Upper lobe of right lung (tissue), 1 donor: ENCODE results near the gene PPM1H. TPM values are rescaled to one million over a fixed set of nuclear protein-coding genes. Genes with fewer than 3 reads are reported as not detected.
"Not testable (repeated sequence)": the region's sequence is repeated elsewhere in the genome, so short reads cannot be mapped to it uniquely, and the experiment has no call there.

ENCODE experiments used
- ATAC-seq: fragments of 200-7000 bp; cut with Tn5 transposase; one replicate; pipeline ENCODE4 v1.9.1; 2020; ENCODE audit warnings: mild to moderate bottlenecking, moderate library complexity
- DNase-seq: peaks from one replicate; pipeline ENCODE4 v3.0.0-alpha.2; 2020
- H3K27ac ChIP-seq: fragments of 200-600 bp; one replicate; pipeline ENCODE4 v1.8.0; 2022
- H3K27me3 ChIP-seq: fragments of 200-600 bp; one replicate; pipeline ENCODE4 v1.8.0; 2022; ENCODE audit warnings: mild to moderate bottlenecking
- H3K36me3 ChIP-seq: fragments of 200-600 bp; one replicate; pipeline ENCODE4 v1.8.0; 2022
- H3K4me1 ChIP-seq: fragments of 200-600 bp; one replicate; pipeline ENCODE4 v1.8.0; 2022
- H3K4me3 ChIP-seq: fragments of 200-600 bp; one replicate; pipeline ENCODE4 v1.8.0; 2022; ENCODE audit warnings: mild to moderate bottlenecking
- H3K9me3 ChIP-seq: fragments of 200-600 bp; one replicate; pipeline ENCODE4 v1.8.0; 2022
- CTCF ChIP-seq: fragments of 200-600 bp; IDR thresholded peaks from one replicate; pipeline ENCODE4 v1.8.0; 2022; ENCODE audit warnings: antibody characterized with exemption
- intact Hi-C: fragments of 100-400 bp; cut with DNase I; formaldehyde crosslinking; loops from one replicate; pipeline ENCODE4 v1.11.0; 2022
- total RNA-seq: library from RNA; stranded (reverse); fragmentation: NEBNext Ultra II Directional; extraction: Animal tissue kit (Norgen Biotek cat#: 25700); gene quantifications from one replicate; pipeline ENCODE4 v1.2.1, GENCODE V29; 2021
- donor health status: DM: no; HTN: yes; CAD: no; lungs with severe emphysema.

Gene PPM1H
- total RNA-seq, 1 donor from 2014 or later = 8.0 TPM

- H3K4me1 ChIP-seq = no peaks in the 10 kb centered on the region
- TF ChIP-seq CTCF = no peak
- no peaks in the 10 kb centered on the region for H3K36me3 ChIP-seq
- no peaks in the 10 kb centered on the region for H3K9me3 ChIP-seq
- ATAC-seq (no peak), DNase-seq (no peak)
- intact Hi-C loops = no loop called here
- H3K27me3 ChIP-seq = no peaks in the 10 kb centered on the region
- H3K27ac ChIP-seq = no peak overlapping the region
- H3K4me3 ChIP-seq = no peak overlapping the region
Observed at GRCh38 chr12:62893276-62893675, 41.7 kb downstream of the PPM1H start.

GRCh38 chr12:62891805-62892549 is 43.0 kb downstream of the PPM1H start:
- ATAC-seq = no peak
- Histone ChIP-seq H3K4me1 (no peaks in the 10 kb centered on the region), H3K27me3 (no peaks in the 10 kb centered on the region), H3K9me3 (no peaks in the 10 kb centered on the region), H3K4me3 (no peak overlapping the region), H3K27ac (no peak overlapping the region), H3K36me3 (no peaks in the 10 kb centered on the region)
- no peak for DNase-seq
- intact Hi-C loops = no loop called here
- TF ChIP-seq CTCF = no peak

GRCh38 chr12:62888454-62889110 is 46.4 kb downstream of the PPM1H start:
- H3K9me3 ChIP-seq = no peaks in the 10 kb centered on the region
- DNase-seq (no peak), ATAC-seq (no peak)
- H3K4me1 ChIP-seq = no peaks in the 10 kb centered on the region
- no peak for TF ChIP-seq CTCF
- H3K27ac ChIP-seq = no peak overlapping the region
- no peaks in the 10 kb centered on the region for H3K36me3 ChIP-seq
- no peaks in the 10 kb centered on the region for H3K27me3 ChIP-seq
- H3K4me3 ChIP-seq = no peak overlapping the region
- intact Hi-C loops = no loop called here

- Histone ChIP-seq H3K36me3 (no peaks in the 10 kb centered on the region), H3K27ac (no peak overlapping the region), H3K4me3 (no peak overlapping the region), H3K27me3 (no peaks in the 10 kb centered on the region), H3K9me3 (no peaks in the 10 kb centered on the region), H3K4me1 (no peaks in the 10 kb centered on the region)
- intact Hi-C loops = no loop called here
- DNase-seq = no peak
- no peak for TF ChIP-seq CTCF
- peak; percentile 36 for ATAC-seq
Observed at GRCh38 chr12:62886796-62887195, 48.2 kb downstream of the PPM1H start.

GRCh38 chr12:62885242-62885641 is 49.7 kb downstream of the PPM1H start:
- DNase-seq = no peak
- H3K4me3 ChIP-seq = no peak overlapping the region
- H3K27ac ChIP-seq = no peak overlapping the region
- no peaks in the 10 kb centered on the region for H3K27me3 ChIP-seq
- intact Hi-C loops = no loop called here
- no peaks in the 10 kb centered on the region for H3K9me3 ChIP-seq
- H3K4me1 ChIP-seq = no peaks in the 10 kb centered on the region
- H3K36me3 ChIP-seq = no peaks in the 10 kb centered on the region
- no peak for ATAC-seq
- TF ChIP-seq CTCF = no peak

- H3K4me3 ChIP-seq, DNase-seq, H3K27me3 ChIP-seq, ATAC-seq, H3K4me1 ChIP-seq, H3K9me3 ChIP-seq, H3K27ac ChIP-seq, H3K36me3 ChIP-seq, intact Hi-C loops: not testable (repeated sequence)
Observed at GRCh38 chr12:62884832-62885231, 50.1 kb downstream of the PPM1H start.
